KMS-11 (cell line): ENCODE measurements around the gene BRD7.
"Not testable (repeated sequence)": the region's sequence is repeated elsewhere in the genome, so short reads cannot be mapped to it uniquely, and the experiment has no call there.

ENCODE experiments used
- H2AFZ ChIP-seq: fragments of 200-600 bp; sonication (generic); 2 replicates; pipeline ENCODE4 v1.6.1; 2016; ENCODE audit warnings: antibody characterized with exemption, mixed run types, low read depth
- H3K27ac ChIP-seq: fragments of 200-600 bp; sonication (generic); 2 replicates; pipeline ENCODE4 v1.6.1; 2016; ENCODE audit warnings: mild to moderate bottlenecking, mixed run types
- H3K27me3 ChIP-seq: fragments of 200-600 bp; sonication (generic); 2 replicates; pipeline ENCODE4 v1.6.1; 2017; ENCODE audit warnings: mild to moderate bottlenecking, low read depth, mixed run types, moderate library complexity; ENCODE audit not compliant: insufficient read depth
- H3K36me3 ChIP-seq: fragments of 200-600 bp; sonication (generic); 2 replicates; pipeline ENCODE4 v1.6.1; 2017; ENCODE audit warnings: mild to moderate bottlenecking, mixed run types; ENCODE audit not compliant: insufficient read depth
- H3K4me1 ChIP-seq: fragments of 200-600 bp; sonication (generic); 2 replicates; pipeline ENCODE4 v1.6.1; 2016; ENCODE audit warnings: mild to moderate bottlenecking, low read depth, mixed run types; ENCODE audit not compliant: poor library complexity, severe bottlenecking
- H3K4me2 ChIP-seq: fragments of 200-600 bp; sonication (generic); 2 replicates; pipeline ENCODE4 v1.7.0; 2016; ENCODE audit warnings: mild to moderate bottlenecking, mixed run types
- H3K4me3 ChIP-seq: fragments of 200-600 bp; sonication (generic); IDR thresholded peaks from 2 replicates; pipeline ENCODE4 v1.6.1; 2017; ENCODE audit warnings: low read depth, low read length, mixed read lengths; ENCODE audit not compliant: insufficient read depth
- H3K79me2 ChIP-seq: fragments of 200-600 bp; sonication (generic); 2 replicates; pipeline ENCODE4 v1.6.1; 2016; ENCODE audit warnings: low read depth, mixed run types; ENCODE audit not compliant: insufficient read depth
- H3K9ac ChIP-seq: fragments of 200-600 bp; sonication (generic); 2 replicates; pipeline ENCODE4 v1.6.1; 2016; ENCODE audit warnings: mild to moderate bottlenecking, mixed run types
- H4K20me1 ChIP-seq: fragments of 200-600 bp; sonication (generic); 2 replicates; pipeline ENCODE4 v1.6.1; 2016; ENCODE audit warnings: mild to moderate bottlenecking, mixed run types; ENCODE audit not compliant: insufficient read depth
- CTCF ChIP-seq: fragments of 200-600 bp; sonication (generic); conservative IDR thresholded peaks from 2 replicates; pipeline ENCODE4 v1.6.1; 2017; ENCODE audit warnings: low read depth, mild to moderate bottlenecking, antibody characterized with exemption, low read length, moderate library complexity, mixed read lengths

Gene BRD7

GRCh38 chr16:50354082-50354481 lies 14.7 kb downstream of the BRD7 start:
- no peak overlapping the region for H2AFZ ChIP-seq
- peaks cover 11% of the 10 kb centered on the region; the same call in 1 of the 2 replicates for H3K36me3 ChIP-seq
- no peaks in the 10 kb centered on the region for H3K4me1 ChIP-seq
- H3K27ac ChIP-seq = no peak overlapping the region
- H3K9ac ChIP-seq = no peak overlapping the region
- no peaks in the 10 kb centered on the region for H3K27me3 ChIP-seq
- no peak overlapping the region for H3K4me2 ChIP-seq
- no peak for TF ChIP-seq CTCF
- H4K20me1 ChIP-seq = no peaks in the 10 kb centered on the region
- no peaks in the 10 kb centered on the region; the same call in 1 of the 2 replicates for H3K79me2 ChIP-seq
- no peak overlapping the region for H3K4me3 ChIP-seq

- Histone ChIP-seq H3K27me3 (no peaks in the 10 kb centered on the region), H2AFZ (no peak overlapping the region), H3K4me1 (no peaks in the 10 kb centered on the region), H4K20me1 (no peaks in the 10 kb centered on the region), H3K79me2 (no peaks in the 10 kb centered on the region), H3K4me2 (no peak overlapping the region), H3K9ac (no peak overlapping the region), H3K27ac (no peak overlapping the region), H3K4me3 (no peak overlapping the region), H3K36me3 (peaks cover 11% of the 10 kb centered on the region; the same call in 1 of the 2 replicates)
- no peak for TF ChIP-seq CTCF
Observed at GRCh38 chr16:50351952-50352351, 16.8 kb downstream of the BRD7 start.

- no peaks in the 10 kb centered on the region for H4K20me1 ChIP-seq
- H3K36me3 ChIP-seq = peaks cover 11% of the 10 kb centered on the region; the same call in 1 of the 2 replicates
- H3K27ac ChIP-seq = no peak overlapping the region
Observed at GRCh38 chr16:50351116-50351515, 17.7 kb downstream of the BRD7 start.

GRCh38 chr16:50345210-50345609 lies 23.6 kb downstream of the BRD7 start:
- not testable (repeated sequence) for H3K27ac ChIP-seq, H4K20me1 ChIP-seq, H3K9ac ChIP-seq, H3K4me2 ChIP-seq, H3K79me2 ChIP-seq, H3K4me1 ChIP-seq, H3K4me3 ChIP-seq, H2AFZ ChIP-seq, H3K27me3 ChIP-seq, H3K36me3 ChIP-seq

More at GRCh38 chr16:50351116-50351515, 17.7 kb downstream of the BRD7 start:
- TF ChIP-seq CTCF = no peak
- Histone ChIP-seq H3K4me3 (no peak overlapping the region), H3K9ac (no peak overlapping the region), H3K79me2 (no peaks in the 10 kb centered on the region), H2AFZ (no peak overlapping the region), H3K27me3 (no peaks in the 10 kb centered on the region), H3K4me2 (no peak overlapping the region), H3K4me1 (no peaks in the 10 kb centered on the region)

GRCh38 chr16:50343566-50343965 lies 25.2 kb downstream of the BRD7 start:
- not testable (repeated sequence) for H3K4me3 ChIP-seq, H4K20me1 ChIP-seq, H3K4me2 ChIP-seq, H3K36me3 ChIP-seq, H2AFZ ChIP-seq, H3K9ac ChIP-seq, H3K4me1 ChIP-seq, H3K27me3 ChIP-seq, H3K27ac ChIP-seq, H3K79me2 ChIP-seq
